PC-3 (cell line): ENCODE measurements around the gene NOTCH4. TPM values are rescaled to one million over a fixed set of nuclear protein-coding genes. Genes with fewer than 3 reads are reported as not detected.
A peak's percentile ranks its signal among the peaks of the same experiment; 100 is the strongest.

Experiments used
- ATAC-seq: fragments of 200-7000 bp; cut with Tn5 transposase; 2 replicates; pipeline ENCODE4 v1.9.1; 2020; ENCODE audit warnings: mild to moderate bottlenecking, moderate library complexity
- BruUV-seq: library from RNA; stranded (reverse); fragments of 400-500 nt; replicated peaks from 2 replicates; lab custom pipeline; 2021; lab: Mats Ljungman, UMichigan
- CTCF ChIA-PET: fragments of 300-600 bp; sonication (Branson Sonifier 250); formaldehyde crosslinking; loops from one replicate; lab custom pipeline; 2022; ENCODE audit warnings: antibody characterized with exemption; lab: Charles Lee
- POLR2A ChIA-PET: fragments of 300-600 bp; sonication (Branson Sonifier 250); formaldehyde crosslinking; loops from one replicate; lab custom pipeline; 2022; ENCODE audit warnings: antibody characterized with exemption; ENCODE audit not compliant: unreplicated experiment; lab: Charles Lee
- DNase-seq: peaks from one replicate; pipeline ENCODE4 v3.0.0-alpha.2; 2015
- H2AFZ ChIP-seq: fragments of 300-600 bp; sonication (generic); 2 replicates; pipeline ENCODE4 v1.6.0; 2016; ENCODE audit warnings: antibody characterized with exemption, low read length
- H3F3A ChIP-seq: fragments of 300-600 bp; sonication (generic); one replicate; pipeline ENCODE4 v1.6.0; 2017; ENCODE audit warnings: antibody characterized with exemption, low read length, control low read depth, mild to moderate bottlenecking; ENCODE audit not compliant: unreplicated experiment
- H3K27ac ChIP-seq: fragments of 300-600 bp; sonication (generic); 2 replicates; pipeline ENCODE4 v1.5.1; 2016; ENCODE audit warnings: mild to moderate bottlenecking, low read length
- H3K27me3 ChIP-seq: fragments of 300-600 bp; sonication (generic); 2 replicates; pipeline ENCODE4 v1.6.1; 2016; ENCODE audit warnings: low read length, mixed read lengths
- H3K36me3 ChIP-seq: fragments of 300-600 bp; sonication (generic); 2 replicates; pipeline ENCODE4 v1.6.1; 2016; ENCODE audit warnings: low read depth, mixed run types, low read length, mixed read lengths
- H3K4me1 ChIP-seq: fragments of 300-600 bp; sonication (generic); 2 replicates; pipeline ENCODE4 v1.5.1; 2016; ENCODE audit warnings: low read length; ENCODE audit not compliant: insufficient read depth
- H3K4me2 ChIP-seq: fragments of 300-600 bp; sonication (generic); 2 replicates; pipeline ENCODE4 v1.6.0; 2016; ENCODE audit warnings: low read length
- H3K4me3 ChIP-seq: fragments of 300-600 bp; sonication (generic); 2 replicates; pipeline ENCODE4 v1.5.1; 2016; ENCODE audit warnings: mild to moderate bottlenecking, low read length, mixed read lengths
- H3K79me2 ChIP-seq: fragments of 300-600 bp; sonication (generic); 2 replicates; pipeline ENCODE4 v1.6.1; 2017; ENCODE audit warnings: low read length, mixed read lengths
- H3K9ac ChIP-seq: fragments of 300-600 bp; sonication (generic); 2 replicates; pipeline ENCODE4 v1.6.0; 2016; ENCODE audit warnings: mild to moderate bottlenecking, low read length
- H3K9me2 ChIP-seq: fragments of 300-600 bp; sonication (generic); replicated peaks from 2 replicates; pipeline ENCODE4 v1.6.1; 2016; ENCODE audit warnings: mixed run types, low read length, mixed read lengths
- H3K9me3 ChIP-seq: fragments of 300-600 bp; sonication (generic); 2 replicates; pipeline ENCODE4 v1.6.1; 2016; ENCODE audit warnings: low read length, mixed read lengths
- H4K20me1 ChIP-seq: fragments of 300-600 bp; sonication (generic); 2 replicates; pipeline ENCODE4 v1.6.1; 2016; ENCODE audit warnings: low read length, mixed read lengths
- CTCF ChIP-seq: fragments of 300-600 bp; sonication (generic); conservative IDR thresholded peaks from 2 replicates; pipeline ENCODE4 v1.5.1; 2017; ENCODE audit warnings: antibody characterized with exemption, low read depth, mild to moderate bottlenecking, low read length
- EZH2 ChIP-seq: fragments of 300-600 bp; sonication (generic); IDR thresholded peaks from one replicate; pipeline ENCODE4 v1.6.1; 2017; ENCODE audit warnings: antibody characterized with exemption, mild to moderate bottlenecking, low read length; ENCODE audit not compliant: unreplicated experiment
- EZH2phosphoT487 ChIP-seq: fragments of 300-600 bp; sonication (generic); IDR thresholded peaks from 2 replicates; pipeline ENCODE4 v1.6.1; 2018; ENCODE audit warnings: mild to moderate bottlenecking, antibody characterized with exemption, low read length, borderline replicate concordance
- intact Hi-C: fragments of 100-400 bp; cut with micrococcal nuclease; formaldehyde crosslinking; loops from 2 replicates; pipeline ENCODE4 v1.9.0; 2023
- total RNA-seq: library from RNA; depleted of rRNA; stranded (reverse); fragments of >200 nt; gene quantifications from 2 replicates; pipeline ENCODE4 v1.2.3, GENCODE V29; 2014

NOTCH4 gene
- total RNA-seq, 1 experiment from 2014 or later = 1.7 TPM

- intact Hi-C loops = loop anchor here (10.0 kb wide), 1 partner anchor 537 kb away; no protein-coding TSS in a partner anchor
- TF ChIP-seq EZH2phosphoT487 (no peak), CTCF (no peak), EZH2 (no peak)
- Histone ChIP-seq H2AFZ (no peak overlapping the region), H3K9me3 (peaks cover 8% of the 10 kb centered on the region; the same call in 1 of the 2 replicates), H3K36me3 (no peaks in the 10 kb centered on the region; the same call in 1 of the 2 replicates), H3K9me2 (no peaks in the 10 kb centered on the region), H3K4me1 (0 out of 2 replicates have a peak, but pooled peaks cover 5% of the 10 kb centered on the region), H3K79me2 (no peaks in the 10 kb centered on the region), H3K9ac (no peak overlapping the region), H3K27me3 (no peaks in the 10 kb centered on the region), H3K4me2 (no peak overlapping the region), H3K4me3 (no peak overlapping the region), H3F3A (no peaks in the 10 kb centered on the region), H4K20me1 (no peaks in the 10 kb centered on the region), H3K27ac (no peak overlapping the region)
- no peak for DNase-seq
- ChIA-PET CTCF (no interaction called here), POLR2A (no interaction called here)
- ATAC-seq = no peak
- no TSS peak for BruUV-seq
Observed at GRCh38 chr6:32247401-32247800, 23.5 kb upstream of the NOTCH4 start.

- CTCF ChIA-PET = interaction anchor here (0.6 to 1.3 kb wide), 4 partner anchors 52 to 541 kb away, joined by 3 to 11 read pairs (median 4); partner anchors contain the start of gene PBX2
- intact Hi-C loops = loop anchor here (1.0 to 10.0 kb wide), 4 partner anchors 51 to 540 kb away; no protein-coding TSS in a partner anchor
- no peak overlapping the region for H3K27ac ChIP-seq
Observed at GRCh38 chr6:32244946-32245398, 21.1 kb upstream of the NOTCH4 start.

More at GRCh38 chr6:32244946-32245398, 21.1 kb upstream of the NOTCH4 start:
- POLR2A ChIA-PET = no interaction called here
- Histone ChIP-seq H3K9me2 (no peaks in the 10 kb centered on the region), H3K36me3 (no peaks in the 10 kb centered on the region; the same call in 1 of the 2 replicates), H3K9me3 (peaks cover 8% of the 10 kb centered on the region; the same call in 1 of the 2 replicates), H2AFZ (peak overlapping the region; percentile 67), H3K4me1 (0 out of 2 replicates have a peak, but pooled peaks cover 5% of the 10 kb centered on the region), H3K9ac (peak overlapping the region; percentile 33), H3K4me3 (peak overlapping the region; percentile 17; the same call in 1 of the 2 replicates), H4K20me1 (no peaks in the 10 kb centered on the region), H3F3A (no peaks in the 10 kb centered on the region), H3K4me2 (peak overlapping the region; percentile 67), H3K27me3 (no peaks in the 10 kb centered on the region), H3K79me2 (no peaks in the 10 kb centered on the region)
- TF ChIP-seq CTCF (peak; percentile 94), EZH2phosphoT487 (no peak), EZH2 (no peak)
- DNase-seq = peak; percentile 83
- BruUV-seq = no TSS peak
- peak; percentile 92 for ATAC-seq
